HT-29 (cell line): ENCODE measurements around the gene FCHSD1. TPM values are rescaled to one million over a fixed set of nuclear protein-coding genes. Genes with fewer than 3 reads are reported as not detected.
A peak's percentile ranks its signal among the peaks of the same experiment; 100 is the strongest.

Experiments used
- DNase-seq: peaks from one replicate; pipeline ENCODE4 v3.0.0-alpha.2; 2015; ENCODE audit warnings: low spot score
- total RNA-seq: library from RNA; depleted of rRNA; stranded (reverse); fragments of >200 nt; shearing (Covaris generic); gene quantifications from 2 replicates; pipeline ENCODE4 v1.2.3, GENCODE V29; 2014

Gene FCHSD1
- total RNA-seq, 1 experiment from 2014 or later, result 30.6 TPM

GRCh38 chr5:141641634-141642267 is 9.5 kb downstream of the FCHSD1 start:
- peak; percentile 74 for DNase-seq

GRCh38 chr5:141640698-141641097 is 10.5 kb downstream of the FCHSD1 start:
- no peak for DNase-seq

GRCh38 chr5:141640051-141640415 is 11.2 kb downstream of the FCHSD1 start:
- DNase-seq, result no peak

- DNase-seq, result no peak
Measured at GRCh38 chr5:141639357-141640050, 11.7 kb downstream of the FCHSD1 start.

GRCh38 chr5:141638771-141639170 is 12.4 kb downstream of the FCHSD1 start:
- no peak for DNase-seq

- DNase-seq, result peak; percentile 56
Measured at GRCh38 chr5:141637767-141638419, 13.3 kb downstream of the FCHSD1 start.

GRCh38 chr5:141637123-141637766 is 14.0 kb downstream of the FCHSD1 start:
- no peak for DNase-seq

GRCh38 chr5:141636413-141637122 is 14.7 kb downstream of the FCHSD1 start, which contains the start of the genes HDAC3 and RELL2:
TSS of gene HDAC3 (minus strand) at chr5:141636849. CDS start at chr5:141636790, 59 bp downstream.
TSS of gene RELL2 (plus strand) at chr5:141636997. CDS start at chr5:141638226, 1,229 bp downstream.
- DNase-seq, result peak; percentile 92

- no peak for DNase-seq
Measured at GRCh38 chr5:141636106-141636412, 15.2 kb downstream of the FCHSD1 start.

GRCh38 chr5:141635646-141636045 is 15.6 kb downstream of the FCHSD1 start:
- DNase-seq, result no peak

- no peak for DNase-seq
Measured at GRCh38 chr5:141634720-141635119, 16.5 kb downstream of the FCHSD1 start.

GRCh38 chr5:141633871-141634561 is 17.2 kb downstream of the FCHSD1 start:
- DNase-seq, result no peak

- peak; percentile 26 for DNase-seq
Measured at GRCh38 chr5:141632650-141633049, 18.6 kb downstream of the FCHSD1 start.

GRCh38 chr5:141630570-141631140 is 20.6 kb downstream of the FCHSD1 start:
- DNase-seq, result no peak

GRCh38 chr5:141628175-141628788 is 22.9 kb downstream of the FCHSD1 start:
- no peak for DNase-seq

- no peak for DNase-seq
Measured at GRCh38 chr5:141623611-141624010, 27.6 kb downstream of the FCHSD1 start.

GRCh38 chr5:141623186-141623585 is 28.0 kb downstream of the FCHSD1 start:
- no peak for DNase-seq

GRCh38 chr5:141618804-141619554 is 32.2 kb downstream of the FCHSD1 start, which contains the start of gene DIAPH1:
TSS of gene DIAPH1 (minus strand) at chr5:141619000. CDS start at chr5:141618914, 86 bp downstream.
- peak; percentile 94 for DNase-seq
